ENCODE data around the gene ZBTB25.

GRCh38 chr14:64495252-64495651 lies 8.4 kb downstream of the ZBTB25 start:
- no peak for TF ChIP-seq POLR2A (IDR thresholded peaks at IDR 0.05; ENCODE audit: low read depth, low read length)
- TF ChIP-seq POLR2AphosphoS5 (IDR thresholded peaks at IDR 0.05; ENCODE audit: low read depth, low read length): no peak
- no peak for TF ChIP-seq TAF1 (IDR thresholded peaks at IDR 0.05; ENCODE audit: low read depth, low read length)
- no peak for TF ChIP-seq SPI1 (IDR thresholded peaks at IDR 0.05; ENCODE audit: low read depth, low read length)
